HG02571 (cell line): ENCODE measurements around the gene MCOLN1.

ENCODE experiments used
- ATAC-seq: cut with Tn5 transposase; IDR thresholded peaks from one replicate; pipeline ENCODE4 v1.9.1; 2021; ENCODE audit warnings: mild to moderate bottlenecking, moderate library complexity; ENCODE audit not compliant: unreplicated experiment

The MCOLN1 gene

DNA sequence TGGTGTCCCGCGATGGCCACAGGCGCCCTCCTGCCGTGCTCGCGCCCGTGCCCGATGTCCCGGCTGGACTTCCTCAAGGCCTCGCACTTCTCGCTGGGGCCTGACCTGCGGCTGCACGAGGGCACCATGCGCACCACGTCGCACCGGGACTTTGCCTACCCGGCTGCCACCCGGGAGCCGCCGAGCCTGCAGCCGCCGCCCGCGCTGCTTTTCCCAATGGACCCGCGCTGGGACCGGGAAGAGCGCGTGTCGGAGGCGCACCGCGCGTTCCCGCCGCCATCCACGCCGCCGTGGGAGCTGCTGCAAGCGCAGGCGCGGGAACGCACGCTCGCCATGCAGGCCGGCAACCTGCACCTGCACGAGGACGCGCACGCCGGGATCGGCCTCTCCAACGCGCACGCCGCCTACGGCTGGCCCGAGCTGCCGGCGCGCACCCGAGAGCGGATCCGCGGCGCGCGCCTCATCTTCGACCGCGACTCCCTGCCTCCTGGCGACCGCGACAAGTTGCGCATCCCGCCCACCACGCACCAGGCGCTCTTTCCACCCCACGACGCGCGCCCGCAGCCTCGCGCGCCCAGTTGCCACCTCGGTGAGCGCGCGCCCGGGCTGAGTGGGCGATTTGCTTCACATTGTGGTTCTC lies 21.5 kb upstream of the MCOLN1 start:
- ATAC-seq = no peak

DNA sequence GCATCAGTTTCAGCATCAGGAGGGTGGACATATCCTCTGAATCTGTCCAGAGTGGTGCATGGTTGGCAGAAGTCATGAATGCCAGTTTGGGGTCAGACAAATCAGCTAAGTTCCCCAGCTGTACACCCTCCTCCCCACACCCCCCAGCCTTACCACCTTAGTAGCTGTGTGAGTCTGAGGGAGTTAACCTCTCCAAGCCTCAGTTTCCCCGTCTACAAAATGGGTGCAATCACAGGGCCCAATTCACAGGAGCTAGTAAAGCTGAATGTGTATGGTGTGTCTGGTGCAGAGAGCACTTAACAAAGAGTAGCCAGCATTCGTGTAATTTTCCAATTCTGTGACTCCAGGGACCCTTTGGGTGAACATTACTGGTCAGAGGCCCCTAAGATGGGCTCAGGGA lies 19.9 kb upstream of the MCOLN1 start:
- ATAC-seq = no peak

DNA sequence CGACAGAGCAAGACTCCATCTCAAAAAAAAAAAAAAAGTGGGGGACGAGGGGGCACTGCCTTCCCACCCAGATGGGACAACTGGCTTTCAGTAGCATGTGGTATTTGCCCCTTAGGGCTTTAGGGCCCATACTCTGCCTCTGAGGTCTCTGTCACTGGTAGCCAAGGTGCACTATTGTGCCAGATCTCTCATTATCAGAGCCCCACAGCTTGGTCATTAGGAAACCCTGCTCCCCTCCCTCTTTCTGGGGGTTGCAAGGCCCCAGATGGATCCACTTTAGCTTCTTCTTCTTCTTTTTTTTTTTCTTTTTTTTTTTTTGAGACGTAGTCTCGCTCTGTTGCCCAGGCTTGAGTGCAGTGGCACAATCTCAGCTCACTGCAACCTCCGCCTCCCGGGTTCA lies 17.7 kb upstream of the MCOLN1 start:
- no peak for ATAC-seq

DNA sequence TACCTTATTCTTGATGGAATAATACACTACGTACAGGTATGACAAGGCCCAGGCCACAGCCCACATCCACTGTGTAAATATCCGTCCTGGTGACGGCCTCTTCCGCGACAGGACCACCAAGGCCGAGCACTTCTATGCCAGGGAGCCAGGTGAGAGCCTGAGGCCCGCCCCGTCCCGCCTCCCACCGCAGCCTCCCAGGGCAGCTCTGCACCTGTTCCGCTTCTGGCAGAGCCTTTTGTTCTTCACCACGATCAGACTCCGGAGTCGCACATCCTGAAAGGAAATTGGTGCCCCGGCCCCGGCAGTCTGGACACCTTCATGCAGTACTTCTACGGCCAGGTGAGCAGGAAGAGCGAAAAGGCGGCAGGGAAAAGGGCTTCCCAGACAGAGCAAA lies 17.1 kb upstream of the MCOLN1 start:
- ATAC-seq = no peak

DNA sequence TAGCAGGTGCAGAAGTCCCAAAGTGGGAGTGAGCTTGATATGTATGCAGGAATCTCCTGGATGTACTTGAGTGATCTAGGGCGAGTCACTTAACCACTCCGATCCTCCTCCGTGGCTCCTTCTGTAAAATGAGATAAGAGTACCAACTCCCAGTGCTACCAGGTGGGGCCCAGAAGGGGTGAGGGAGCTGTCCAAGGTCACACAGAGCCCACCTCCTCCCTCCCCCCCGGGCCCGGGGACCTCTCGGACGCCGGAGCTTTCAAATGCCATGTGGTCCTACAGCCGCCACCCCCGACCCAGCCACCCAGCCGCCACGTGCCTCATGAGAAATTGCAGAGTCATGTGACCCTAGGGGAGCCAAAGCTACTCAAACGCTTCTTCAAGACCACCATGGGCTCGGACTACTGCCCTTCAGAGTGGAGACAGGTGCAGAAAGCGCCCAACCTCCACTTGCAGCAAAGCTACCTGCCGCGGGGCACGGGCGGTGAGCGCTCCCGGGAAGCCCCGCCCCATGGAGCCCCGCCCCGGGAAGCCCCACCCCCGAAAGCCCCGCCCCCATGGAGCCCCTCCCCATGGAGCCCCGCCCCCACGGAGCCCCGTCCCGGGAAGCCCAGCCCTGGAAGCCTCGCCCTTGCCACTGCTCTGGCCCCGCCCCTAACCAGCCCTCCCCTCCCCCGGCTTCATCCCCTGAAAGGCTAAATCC lies 16.6 kb upstream of the MCOLN1 start:
- no peak for ATAC-seq

DNA sequence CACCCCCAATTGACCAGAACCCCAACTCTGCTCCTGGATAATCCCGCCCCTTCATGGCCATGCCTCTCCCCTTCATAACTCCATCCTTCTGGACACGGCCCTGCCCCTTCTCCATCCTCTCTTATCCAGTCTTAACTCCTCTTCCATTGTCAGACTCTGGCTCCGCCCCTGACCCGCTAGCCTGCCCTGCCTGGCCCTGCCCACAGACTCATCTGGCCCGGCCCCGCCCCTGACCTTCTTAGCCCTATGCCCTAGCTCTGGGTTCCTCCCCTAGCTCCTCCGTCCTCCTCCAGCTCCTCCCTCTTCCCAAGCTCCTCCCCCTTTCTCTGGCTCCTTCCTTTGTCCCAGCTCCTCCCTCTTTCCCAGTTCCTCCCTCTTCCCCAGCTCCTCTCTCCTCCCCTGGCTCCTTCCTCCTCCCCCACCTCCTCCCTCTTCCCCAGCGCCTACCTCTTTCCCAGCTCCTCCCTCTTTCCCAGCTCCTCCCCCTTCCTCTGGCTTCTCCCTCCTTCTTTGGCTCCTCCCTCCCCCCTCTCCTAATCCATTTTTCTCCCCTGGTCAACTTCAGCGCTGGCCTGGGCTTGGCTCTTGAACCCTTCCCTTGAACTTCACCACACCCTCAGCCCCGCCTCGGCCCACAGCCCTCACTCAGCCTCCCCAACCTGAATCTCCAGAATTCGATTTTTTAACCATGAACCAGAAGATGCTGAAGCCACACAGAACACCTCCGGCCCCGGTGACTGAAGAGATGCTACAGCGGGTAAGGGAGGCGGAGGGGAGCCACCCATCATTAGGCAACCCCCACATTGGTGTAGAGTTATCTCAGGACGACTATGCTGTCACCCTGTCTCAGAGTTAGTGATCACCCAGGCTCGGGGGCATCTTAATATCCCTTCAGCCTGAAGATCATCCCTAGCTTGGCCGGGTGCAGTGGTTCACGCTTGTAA lies 15.8 kb upstream of the MCOLN1 start:
- no peak for ATAC-seq

DNA sequence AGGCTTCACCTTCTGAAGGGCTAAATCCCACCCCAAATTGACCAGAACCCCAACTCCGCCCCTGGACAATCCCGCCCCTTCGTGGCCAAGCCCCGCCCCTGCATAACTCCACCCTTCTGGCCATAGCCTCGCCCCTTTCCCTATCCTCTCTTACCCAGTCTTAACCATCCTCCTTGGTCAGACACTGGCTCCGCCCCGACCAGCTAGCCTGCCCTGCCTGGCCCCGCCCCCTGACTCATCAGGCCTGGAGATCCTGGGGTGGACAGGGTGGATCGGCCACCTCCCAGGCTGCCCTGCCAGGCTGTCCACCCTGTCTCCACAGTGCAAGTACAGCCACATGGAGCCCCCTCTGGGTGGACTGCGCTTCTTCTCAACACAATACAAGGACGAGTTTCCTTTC lies 14.5 kb upstream of the MCOLN1 start:
- ATAC-seq = no peak

DNA sequence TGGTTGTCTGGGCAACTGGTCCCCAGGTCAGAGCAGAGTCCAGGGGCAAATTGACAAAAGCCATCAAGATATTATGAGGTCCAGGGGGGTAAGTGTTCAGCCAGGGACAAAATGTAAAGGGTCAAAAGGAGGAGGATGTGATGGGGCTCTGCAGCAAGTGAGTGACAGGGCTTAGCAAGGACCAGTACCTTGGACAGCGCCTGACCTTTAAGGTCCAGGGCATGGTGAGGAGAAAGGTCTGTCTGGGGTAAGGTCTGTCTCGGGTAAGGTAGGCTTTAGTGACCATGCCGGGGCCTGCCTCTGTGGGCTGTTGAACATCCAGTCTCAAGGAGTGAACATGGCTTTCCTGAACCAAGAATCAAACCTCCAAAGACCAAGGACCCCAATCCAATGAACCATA lies 12.8 kb upstream of the MCOLN1 start:
- no peak for ATAC-seq

DNA sequence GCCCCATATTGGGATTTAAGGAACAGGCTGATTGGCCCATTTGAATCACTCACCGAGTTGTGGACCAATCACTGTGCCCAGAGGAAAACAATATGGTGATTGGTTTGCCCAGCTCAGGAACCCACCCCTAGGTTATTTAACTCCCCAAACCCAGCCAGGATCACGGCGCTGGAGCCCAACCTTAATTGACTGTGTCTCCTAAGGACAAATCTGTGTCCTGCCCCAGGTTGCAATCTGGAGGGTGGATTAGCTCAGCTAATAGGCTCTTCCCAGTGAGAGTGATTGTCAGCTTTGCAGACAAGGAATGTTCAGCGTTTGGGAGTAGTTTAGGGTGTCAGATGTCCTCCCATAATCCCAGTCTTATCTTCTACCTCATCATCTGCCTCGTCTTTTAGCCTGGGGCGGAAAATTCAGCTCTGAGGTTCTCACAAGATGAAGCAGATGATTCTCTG lies 10.0 kb upstream of the MCOLN1 start:
- no peak for ATAC-seq

DNA sequence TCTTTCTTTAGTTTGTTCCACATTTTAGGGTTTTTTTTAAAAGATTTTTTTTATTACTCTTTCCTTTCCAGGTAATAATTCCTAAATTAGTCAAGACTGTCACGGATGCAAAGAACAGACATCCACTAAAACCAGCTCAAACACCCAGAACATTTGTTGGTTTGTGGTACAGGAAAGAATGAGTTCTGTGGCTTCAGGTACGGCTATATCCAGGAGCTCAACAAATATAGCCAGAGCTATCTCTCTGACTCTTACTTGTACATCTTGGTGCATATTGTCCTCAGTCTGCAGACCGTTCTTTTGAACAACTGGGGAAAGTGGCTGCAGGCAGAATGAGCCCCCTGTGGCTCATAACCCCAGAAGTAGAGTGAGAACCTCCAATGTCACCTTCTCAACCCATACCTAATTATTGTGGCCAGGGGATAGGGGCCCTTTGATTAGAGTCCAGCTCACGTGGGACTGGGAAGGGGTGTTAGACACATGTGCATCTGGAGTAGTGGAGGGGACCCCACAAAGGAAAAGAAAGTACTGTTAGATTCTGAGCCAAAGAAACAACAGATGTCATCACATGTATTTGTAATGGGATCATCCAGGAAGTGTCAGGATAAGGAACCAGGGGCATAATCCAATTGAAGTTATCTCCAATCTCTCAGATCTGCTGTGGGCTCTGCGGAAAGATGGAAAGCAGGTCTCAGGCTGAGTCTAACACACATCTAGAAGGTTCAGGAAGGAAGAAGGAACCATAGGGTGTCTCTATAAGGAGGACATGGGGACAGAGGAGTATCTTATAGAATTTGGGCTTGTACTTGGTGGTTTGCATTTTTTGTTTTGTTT lies 8.4 kb upstream of the MCOLN1 start:
- no peak for ATAC-seq

DNA sequence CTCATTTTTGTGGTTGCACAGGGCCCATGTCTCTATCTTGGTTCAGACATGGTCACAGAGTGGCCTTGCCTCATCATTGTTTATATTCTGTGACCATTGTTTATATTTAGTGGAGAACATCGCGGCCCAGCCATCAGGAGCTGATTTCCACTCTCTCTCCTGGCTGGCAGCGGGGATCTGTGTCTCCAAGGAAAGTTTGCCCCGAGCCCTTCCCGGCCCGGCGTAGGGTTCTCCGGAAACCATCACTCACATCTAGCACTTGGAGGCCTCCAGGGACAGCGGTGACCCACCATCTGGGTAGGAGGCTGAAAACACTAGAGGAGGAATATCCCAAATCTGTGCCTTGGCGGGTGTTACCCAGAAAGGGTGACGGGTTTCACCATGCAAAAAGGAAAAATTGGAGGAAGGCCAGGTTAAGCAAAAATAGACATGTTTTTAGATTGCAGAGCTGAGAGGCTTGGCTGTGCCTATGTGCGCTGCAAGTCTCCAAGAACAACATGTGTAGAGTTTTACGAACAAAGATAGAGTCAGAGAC lies 7.2 kb upstream of the MCOLN1 start:
- no peak for ATAC-seq

DNA sequence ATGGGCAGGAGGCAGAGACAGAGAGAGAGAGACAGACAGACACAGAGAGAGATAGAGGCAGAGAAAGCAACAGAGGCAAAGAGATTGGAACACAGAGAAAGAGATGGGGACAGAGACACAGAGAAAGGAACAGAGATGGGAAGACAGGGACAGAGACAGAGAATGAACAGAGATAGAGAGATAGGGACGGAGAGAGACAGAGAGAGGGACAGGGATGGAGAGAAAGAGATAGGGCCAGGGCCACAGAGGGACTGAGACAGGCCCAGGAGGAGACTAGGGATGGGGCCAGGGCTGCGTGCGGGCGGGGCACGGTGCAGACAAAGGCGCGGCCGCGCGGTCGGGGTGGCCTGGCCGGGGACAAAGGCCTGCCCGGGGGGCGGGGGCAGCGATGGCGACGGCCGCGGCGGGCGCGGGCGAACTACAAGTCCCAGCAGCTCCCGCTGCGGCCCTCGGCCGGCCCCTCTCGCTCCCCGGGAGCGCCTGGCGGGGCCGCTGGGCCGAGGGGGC lies 6.7 kb upstream of the MCOLN1 start, which contains the start of gene ZNF358:
TSS of gene ZNF358 (plus strand) at position 459 of the 507 bp plus-strand sequence. CDS start 3,140 bp downstream, outside the sequence.
- no peak for ATAC-seq

DNA sequence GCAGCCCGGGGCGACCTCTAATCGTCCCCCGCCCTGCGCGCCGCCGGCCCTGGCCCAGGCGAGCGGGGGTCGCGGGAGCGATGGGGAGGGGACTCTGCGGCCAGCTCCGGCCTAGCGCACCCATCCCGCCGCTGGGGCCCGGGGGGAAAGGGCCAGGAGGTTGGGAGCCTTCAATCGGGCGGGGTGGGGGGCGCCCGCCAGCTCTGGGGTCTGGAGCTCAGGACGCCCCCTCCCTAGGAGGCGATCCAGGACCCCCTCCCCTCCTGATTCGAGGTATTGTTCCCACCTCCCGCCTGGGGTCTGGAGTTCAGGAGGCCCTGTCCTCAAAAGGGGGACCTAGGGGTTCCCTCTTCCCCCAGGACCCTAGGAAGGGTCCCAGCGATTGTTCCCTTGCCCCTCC lies 6.1 kb upstream of the MCOLN1 start:
- no peak for ATAC-seq

DNA sequence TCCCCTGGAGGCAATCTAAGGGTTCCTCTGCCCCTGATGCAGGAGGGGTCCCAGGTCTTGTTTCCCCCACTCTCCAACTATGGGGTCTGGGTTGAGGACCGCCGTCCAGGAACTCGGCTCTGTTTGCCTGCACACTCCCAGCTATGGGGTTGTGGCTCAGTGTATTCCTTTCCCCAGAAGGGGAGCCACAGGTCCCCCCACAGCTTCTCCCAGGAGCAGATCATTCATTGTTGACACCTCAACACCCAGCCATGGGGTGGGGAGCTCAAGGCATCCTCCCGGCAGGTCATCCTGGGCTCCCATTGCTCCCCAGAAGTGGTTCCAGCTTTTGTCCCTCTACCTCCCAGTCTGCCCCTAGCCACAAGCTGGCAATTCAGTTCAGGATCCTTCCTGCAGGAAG lies 5.5 kb upstream of the MCOLN1 start:
- no peak for ATAC-seq

DNA sequence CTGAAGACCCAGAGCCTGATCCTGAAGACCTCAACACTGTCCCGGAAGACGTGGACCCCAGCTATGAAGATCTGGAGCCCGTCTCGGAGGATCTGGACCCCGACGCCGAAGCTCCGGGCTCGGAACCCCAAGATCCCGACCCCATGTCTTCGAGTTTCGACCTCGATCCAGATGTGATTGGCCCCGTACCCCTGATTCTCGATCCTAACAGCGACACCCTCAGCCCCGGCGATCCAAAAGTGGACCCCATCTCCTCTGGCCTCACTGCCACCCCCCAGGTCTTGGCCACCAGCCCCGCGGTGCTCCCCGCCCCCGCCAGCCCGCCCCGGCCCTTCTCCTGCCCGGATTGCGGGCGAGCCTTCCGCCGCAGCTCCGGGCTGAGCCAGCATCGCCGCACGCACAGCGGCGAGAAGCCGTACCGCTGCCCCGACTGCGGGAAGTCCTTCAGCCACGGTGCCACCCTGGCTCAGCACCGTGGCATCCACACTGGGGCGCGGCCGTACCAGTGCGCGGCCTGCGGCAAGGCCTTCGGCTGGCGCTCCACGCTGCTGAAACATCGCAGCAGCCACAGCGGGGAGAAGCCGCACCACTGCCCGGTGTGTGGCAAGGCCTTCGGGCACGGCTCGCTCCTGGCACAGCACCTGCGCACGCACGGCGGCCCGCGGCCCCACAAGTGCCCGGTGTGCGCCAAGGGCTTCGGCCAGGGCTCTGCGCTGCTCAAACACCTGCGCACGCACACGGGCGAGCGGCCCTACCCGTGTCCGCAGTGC lies 2.9 kb upstream of the MCOLN1 start:
- no peak for ATAC-seq

DNA sequence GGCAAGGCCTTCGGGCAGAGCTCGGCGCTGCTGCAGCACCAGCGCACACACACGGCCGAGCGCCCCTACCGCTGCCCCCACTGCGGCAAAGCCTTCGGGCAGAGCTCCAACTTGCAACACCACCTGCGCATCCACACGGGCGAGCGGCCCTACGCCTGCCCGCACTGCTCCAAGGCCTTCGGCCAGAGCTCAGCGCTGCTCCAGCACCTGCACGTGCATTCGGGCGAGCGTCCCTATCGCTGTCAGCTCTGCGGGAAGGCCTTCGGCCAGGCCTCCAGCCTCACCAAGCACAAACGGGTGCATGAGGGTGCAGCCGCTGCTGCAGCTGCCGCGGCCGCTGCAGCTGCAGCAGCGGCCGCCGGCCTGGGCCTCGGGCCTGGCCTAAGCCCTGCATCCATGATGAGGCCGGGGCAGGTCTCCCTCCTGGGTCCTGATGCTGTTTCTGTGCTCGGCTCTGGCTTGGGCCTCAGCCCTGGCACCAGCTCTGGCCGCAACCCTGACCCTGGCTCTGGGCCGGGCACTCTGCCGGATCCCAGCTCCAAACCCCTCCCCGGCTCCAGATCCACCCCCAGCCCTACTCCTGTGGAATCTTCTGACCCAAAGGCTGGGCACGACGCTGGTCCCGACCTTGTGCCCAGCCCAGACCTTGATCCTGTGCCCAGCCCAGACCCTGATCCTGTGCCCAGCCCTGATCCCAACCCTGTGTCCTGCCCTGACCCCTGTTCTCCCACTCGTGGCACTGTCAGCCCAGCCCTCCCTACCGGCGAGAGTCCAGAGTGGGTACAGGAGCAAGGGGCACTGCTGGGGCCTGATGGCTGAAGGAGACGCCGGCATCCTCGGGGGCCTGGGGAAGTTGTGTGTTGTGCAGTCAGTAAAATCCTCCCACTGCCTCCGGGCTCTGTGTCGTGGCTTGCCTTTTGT lies 2.0 kb upstream of the MCOLN1 start:
- ATAC-seq = no peak

DNA sequence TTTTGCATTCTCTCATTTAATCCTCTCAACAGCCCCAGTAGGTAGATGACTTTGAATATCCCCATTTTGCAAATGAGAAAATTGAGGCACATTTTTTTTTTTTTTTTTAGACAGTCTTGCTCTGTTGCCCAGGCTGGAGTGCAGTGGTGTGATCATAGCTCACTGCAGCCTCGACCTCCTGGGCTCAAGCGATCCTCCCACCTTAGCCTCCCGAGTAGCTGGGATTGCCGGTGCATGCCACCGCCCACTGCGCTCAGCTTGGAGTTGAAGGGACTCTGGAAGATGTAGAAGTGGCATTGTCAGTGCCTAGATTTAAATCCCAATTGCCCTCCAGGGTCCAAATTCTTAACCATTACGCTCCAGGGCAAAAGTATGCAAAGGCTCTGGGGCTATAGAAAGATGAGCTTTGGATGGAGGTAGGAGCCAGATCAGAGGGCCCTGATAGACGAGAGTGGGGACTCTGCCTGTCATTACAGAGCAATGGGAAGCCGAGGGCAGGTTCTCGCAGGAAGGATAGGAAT lies 813 bp upstream of the MCOLN1 start:
- ATAC-seq = no peak
